ENCODE data around the gene CABP7.

DNA sequence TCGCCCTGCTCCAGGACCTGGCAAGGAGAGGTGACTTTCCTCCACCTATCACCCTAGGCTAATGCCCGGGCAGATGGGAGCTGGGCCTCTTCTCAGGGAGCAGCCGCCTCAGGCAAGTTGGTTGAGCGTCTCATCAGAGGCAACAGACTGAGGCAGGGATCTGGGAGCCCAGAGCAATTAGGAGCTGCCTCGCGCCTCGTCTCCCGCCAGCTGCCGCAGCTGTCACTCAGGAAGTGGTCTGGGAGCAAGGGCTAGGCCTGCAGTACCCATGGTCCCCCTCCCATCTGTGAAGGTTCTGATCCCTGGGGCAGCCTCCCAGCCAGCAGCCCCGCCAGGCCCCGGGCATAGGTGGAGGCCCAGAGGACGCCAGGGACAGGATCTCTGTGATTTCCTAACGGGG, 4.6 kb upstream of the CABP7 start:
- TF ChIP-seq, protein P1, sequence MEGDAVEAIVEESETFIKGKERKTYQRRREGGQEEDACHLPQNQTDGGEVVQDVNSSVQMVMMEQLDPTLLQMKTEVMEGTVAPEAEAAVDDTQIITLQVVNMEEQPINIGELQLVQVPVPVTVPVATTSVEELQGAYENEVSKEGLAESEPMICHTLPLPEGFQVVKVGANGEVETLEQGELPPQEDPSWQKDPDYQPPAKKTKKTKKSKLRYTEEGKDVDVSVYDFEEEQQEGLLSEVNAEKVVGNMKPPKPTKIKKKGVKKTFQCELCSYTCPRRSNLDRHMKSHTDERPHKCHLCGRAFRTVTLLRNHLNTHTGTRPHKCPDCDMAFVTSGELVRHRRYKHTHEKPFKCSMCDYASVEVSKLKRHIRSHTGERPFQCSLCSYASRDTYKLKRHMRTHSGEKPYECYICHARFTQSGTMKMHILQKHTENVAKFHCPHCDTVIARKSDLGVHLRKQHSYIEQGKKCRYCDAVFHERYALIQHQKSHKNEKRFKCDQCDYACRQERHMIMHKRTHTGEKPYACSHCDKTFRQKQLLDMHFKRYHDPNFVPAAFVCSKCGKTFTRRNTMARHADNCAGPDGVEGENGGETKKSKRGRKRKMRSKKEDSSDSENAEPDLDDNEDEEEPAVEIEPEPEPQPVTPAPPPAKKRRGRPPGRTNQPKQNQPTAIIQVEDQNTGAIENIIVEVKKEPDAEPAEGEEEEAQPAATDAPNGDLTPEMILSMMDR (conservative IDR thresholded peaks at IDR 0.05; ENCODE audit: low read depth, low read length): no peak
- TF ChIP-seq EZH2 (IDR thresholded peaks at IDR 0.05; ENCODE audit: borderline replicate concordance, low read depth, low read length, poor library complexity, severe bottlenecking): no peak

All from A673 (cell line).